Activated CD4-positive, alpha-beta T cell treated with anti-CD3 and anti-CD28 coated beads, Interleukin-2, Interleukin-4, amounts not matched to agents 100 ng/mL and 50 ng/mL, durations not matched to agents 16 hours and 8 hours (primary cell): ENCODE data around the gene PHOX2A.
"Not testable (repeated sequence)": the region's sequence is repeated elsewhere in the genome, so short reads cannot be mapped to it uniquely, and the experiment has no call there.

Source experiments
- DNase-seq: peaks from one replicate; pipeline ENCODE4 v3.0.0-alpha.2; 2020; ENCODE audit warnings: low spot score

The PHOX2A gene

GRCh38 chr11:72221386-72222075 is 22.4 kb downstream of the PHOX2A start:
- no peak for DNase-seq

DNA sequence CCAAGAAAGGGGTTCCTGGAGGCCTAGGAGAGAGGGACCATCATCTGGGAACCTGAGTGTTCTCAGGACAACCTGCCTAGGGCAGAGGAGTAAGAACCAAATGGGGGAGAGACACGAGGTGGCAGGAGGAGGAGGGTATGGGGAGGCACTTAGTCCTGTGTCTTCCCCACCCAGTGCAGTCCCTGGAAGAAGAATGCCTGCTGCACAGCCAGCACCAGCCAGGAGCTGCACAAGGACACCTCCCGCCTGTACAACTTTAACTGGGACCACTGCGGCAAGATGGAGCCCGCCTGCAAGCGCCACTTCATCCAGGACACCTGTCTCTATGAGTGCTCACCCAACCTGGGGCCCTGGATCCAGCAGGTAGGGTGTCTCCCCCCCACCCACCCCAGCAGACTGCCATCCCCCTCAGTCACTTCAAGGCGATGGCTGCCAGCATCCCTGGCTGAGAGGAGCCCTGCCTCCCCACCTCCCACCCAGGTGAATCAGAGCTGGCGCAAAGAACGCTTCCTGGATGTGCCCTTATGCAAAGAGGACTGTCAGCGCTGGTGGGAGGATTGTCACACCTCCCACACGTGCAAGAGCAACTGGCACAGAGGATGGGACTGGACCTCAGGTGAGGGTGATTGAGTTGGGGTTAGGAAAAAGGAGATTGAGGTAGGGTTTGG is 23.1 kb downstream of the PHOX2A start:
- DNase-seq: no peak

DNA sequence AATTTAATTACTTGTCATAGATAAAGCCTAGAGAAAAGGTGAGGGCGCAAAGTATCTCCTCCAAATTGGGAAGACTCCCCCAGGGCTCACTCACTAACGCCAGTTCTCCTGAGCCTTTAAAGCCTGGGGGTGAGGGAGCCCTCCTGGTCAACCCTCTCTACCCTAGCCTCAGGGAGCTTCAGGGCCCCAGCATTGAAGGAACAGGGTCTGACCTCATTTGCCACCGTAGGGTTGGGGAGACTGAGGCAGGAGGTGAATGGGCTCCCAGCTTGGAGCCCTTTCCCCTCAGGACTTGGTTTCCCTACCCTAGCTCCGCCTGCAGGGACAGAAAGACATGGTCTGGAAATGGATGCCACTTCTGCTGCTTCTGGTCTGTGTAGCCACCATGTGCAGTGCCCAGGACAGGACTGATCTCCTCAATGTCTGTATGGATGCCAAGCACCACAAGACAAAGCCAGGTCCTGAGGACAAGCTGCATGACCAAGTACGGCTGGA is 25.7 kb downstream of the PHOX2A start:
- no peak for DNase-seq

DNA sequence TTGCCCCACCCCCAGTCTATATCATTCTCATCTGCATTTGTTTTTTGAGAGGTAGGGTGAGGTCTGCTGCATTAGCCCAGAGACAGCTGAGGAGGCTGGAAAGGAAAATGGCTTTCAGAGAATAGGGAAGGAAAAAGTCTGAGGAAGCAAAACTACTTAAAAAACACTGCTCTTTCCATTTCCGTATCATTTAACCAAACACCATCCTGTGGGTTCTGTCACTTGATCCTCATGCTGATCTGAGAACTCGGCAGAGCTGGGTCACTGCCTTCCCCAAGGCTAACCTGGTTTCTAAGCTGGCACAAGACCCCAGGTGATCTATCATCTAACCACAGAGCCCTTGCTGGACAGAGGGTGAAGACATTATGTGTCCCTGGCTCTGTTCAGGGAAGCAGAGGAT is 26.1 kb downstream of the PHOX2A start:
- no peak for DNase-seq

DNA sequence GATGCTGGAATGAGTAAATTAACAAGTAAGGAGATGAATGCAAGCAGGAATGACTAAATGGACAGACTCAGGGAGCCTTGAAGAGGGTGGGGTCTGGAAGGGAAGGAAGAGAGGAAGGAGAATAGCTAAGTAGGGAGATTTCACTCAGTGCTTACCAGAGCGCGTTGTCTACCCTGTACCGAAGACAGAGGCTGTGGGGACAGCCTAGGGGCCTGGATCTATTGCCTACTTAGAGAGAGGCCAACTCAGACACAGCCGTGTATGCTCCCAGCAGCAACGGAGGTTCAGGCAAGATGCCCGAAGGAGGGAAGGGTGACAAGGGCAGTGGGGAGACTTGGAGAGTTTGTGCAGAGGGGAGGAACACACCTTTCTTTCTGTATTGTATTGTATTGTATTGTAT is 27.3 kb downstream of the PHOX2A start, which contains the start of gene FOLR2:
Gene FOLR2, plus strand, starts transcription at position 157 of the 400 bp plus-strand sequence. CDS start 1,791 bp downstream, outside the sequence.
- DNase-seq: no peak

- DNase-seq: no peak
These were observed 34.9 kb downstream of the PHOX2A start for GRCh38 chr11:72209101-72209500.

DNA sequence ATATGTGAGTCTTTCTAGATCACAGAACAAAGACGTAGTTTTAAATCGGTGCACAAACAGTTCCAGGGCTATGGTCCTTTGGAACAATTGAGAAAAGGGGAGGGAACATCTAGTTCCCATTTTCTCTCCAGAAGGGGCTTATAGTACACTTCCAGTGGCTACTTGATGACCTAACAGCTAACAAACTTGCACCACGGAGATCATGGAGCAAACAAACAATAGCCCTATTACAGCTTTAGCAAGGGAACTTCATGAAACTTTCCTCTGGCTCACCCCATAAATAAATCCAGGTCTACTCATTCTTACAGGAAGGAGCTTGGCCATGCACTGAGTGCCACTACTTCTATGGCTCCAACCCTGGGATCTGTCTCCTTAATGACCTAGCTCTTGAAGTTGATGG is 35.7 kb downstream of the PHOX2A start:
- no peak for DNase-seq

DNA sequence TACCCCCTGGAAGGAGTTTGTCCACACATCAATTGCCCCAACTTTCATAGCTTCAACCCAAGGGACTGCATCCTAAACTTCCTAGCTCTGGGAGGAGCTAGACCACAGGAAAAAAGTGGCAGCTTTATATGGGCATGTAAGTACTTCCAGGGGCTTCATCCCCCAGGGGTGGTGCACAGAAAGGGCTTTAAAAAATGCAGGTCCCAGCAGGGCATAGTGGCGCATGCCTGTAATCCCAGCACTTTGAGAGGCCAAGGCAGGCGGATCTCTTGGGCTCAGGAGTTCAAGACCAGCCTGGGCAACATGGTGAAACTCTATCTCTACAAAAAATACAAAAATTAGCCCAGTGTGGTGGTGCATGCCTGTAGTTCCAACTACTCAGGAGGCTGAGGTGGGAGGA is 37.2 kb downstream of the PHOX2A start:
- not testable (repeated sequence) for DNase-seq

GRCh38 chr11:72204886-72205285 is 39.1 kb downstream of the PHOX2A start:
- DNase-seq: no peak

GRCh38 chr11:72203163-72203562 is 40.8 kb downstream of the PHOX2A start:
- no peak for DNase-seq

GRCh38 chr11:72202571-72202970 is 41.4 kb downstream of the PHOX2A start:
- no peak for DNase-seq

GRCh38 chr11:72201445-72201844 is 42.5 kb downstream of the PHOX2A start:
- not testable (repeated sequence) for DNase-seq

DNA sequence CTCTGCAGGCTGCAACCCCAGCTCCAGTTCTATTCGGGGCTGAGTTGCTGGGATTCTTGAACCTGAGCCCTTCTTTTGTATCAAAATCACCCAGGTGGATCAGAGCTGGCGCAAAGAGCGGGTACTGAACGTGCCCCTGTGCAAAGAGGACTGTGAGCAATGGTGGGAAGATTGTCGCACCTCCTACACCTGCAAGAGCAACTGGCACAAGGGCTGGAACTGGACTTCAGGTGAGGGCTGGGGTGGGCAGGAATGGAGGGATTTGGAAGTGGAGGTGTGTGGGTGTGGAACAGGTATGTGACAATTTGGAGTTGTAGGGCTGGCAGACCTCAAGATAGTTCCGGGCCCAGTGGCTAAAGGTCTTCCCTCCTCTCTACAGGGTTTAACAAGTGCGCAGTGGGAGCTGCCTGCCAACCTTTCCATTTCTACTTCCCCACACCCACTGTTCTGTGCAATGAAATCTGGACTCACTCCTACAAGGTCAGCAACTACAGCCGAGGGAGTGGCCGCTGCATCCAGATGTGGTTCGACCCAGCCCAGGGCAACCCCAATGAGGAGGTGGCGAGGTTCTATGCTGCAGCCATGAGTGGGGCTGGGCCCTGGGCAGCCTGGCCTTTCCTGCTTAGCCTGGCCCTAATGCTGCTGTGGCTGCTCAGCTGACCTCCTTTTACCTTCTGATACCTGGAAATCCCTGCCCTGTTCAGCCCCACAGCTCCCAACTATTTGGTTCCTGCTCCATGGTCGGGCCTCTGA is 48.3 kb downstream of the PHOX2A start:
- no peak for DNase-seq

DNA sequence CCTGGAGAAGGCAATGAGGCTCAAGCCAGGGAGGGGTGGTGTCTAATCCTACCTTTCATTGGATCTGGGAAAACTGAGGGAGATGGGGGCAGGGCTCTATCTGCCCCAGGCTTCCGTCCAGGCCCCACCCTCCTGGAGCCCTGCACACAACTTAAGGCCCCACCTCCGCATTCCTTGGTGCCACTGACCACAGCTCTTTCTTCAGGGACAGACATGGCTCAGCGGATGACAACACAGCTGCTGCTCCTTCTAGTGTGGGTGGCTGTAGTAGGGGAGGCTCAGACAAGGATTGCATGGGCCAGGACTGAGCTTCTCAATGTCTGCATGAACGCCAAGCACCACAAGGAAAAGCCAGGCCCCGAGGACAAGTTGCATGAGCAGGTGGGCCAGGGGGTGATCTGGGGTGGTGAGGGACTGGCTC is 52.0 kb downstream of the PHOX2A start, which contains the start of gene FOLR1:
Gene FOLR1, plus strand, starts transcription at position 180 of the 421 bp plus-strand sequence. Its CDS starts 34 bp downstream, at position 214.
- DNase-seq: no peak

GRCh38 chr11:72190631-72191071 is 53.3 kb downstream of the PHOX2A start:
- no peak for DNase-seq

DNA sequence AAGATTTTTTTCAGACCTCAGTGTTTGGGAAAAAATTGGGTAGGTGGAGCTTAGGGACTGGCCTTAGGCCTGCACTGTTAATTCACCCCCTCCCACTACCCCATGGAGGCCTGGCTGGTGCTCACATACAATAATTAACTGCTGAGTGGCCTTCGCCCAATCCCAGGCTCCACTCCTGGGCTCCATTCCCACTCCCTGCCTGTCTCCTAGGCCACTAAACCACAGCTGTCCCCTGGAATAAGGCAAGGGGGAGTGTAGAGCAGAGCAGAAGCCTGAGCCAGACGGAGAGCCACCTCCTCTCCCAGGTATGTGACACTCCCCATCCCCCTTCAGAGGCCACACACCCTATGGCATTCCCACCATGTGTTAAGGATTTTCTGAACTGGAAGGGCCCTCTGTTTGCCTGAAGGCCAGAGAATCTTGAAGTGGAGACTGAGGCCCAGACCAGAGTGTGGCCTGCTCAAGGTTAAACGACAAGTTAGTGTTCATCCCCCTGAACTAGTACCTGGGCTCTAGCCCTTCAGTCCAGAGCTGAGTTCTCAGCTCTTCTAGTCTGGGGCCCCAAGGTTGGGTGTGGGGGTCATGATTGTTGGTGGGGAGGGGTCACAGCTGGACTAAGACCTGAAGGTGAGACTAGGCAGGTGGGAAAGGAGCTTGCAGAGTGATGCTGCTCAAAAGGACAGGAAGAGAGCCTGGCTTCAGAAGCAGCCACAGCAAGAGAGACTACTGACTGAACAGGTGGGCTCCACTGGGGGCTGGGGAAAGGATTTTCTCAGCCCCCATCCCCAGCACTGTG is 54.3 kb downstream of the PHOX2A start:
- no peak for DNase-seq
